SK-N-SH (cell line): ENCODE data around the gene ARHGEF17. TPM values are rescaled to one million over a fixed set of nuclear protein-coding genes. Genes with fewer than 3 reads are reported as not detected.

Source experiments
- CTCF ChIA-PET: fragments of 300-600, 350-600 bp; formaldehyde crosslinking; extraction: SDS; loops from one replicate; lab custom pipeline; 2021; lab: Yijun Ruan, JAX
- POLR2A ChIA-PET: fragments of 350-600 bp; sonication (Branson Sonifier 250); formaldehyde crosslinking; extraction: SDS; loops from one replicate; lab custom pipeline; 2020; ENCODE audit warnings: antibody characterized with exemption, inconsistent platforms; lab: Yijun Ruan, JAX
- DNase-seq: peaks from one replicate; pipeline ENCODE4 v3.0.0; 2012
- H2AFZ ChIP-seq: fragments of 200-600 bp; sonication (generic); 2 replicates; pipeline ENCODE4 v1.8.1; 2016; ENCODE audit warnings: antibody characterized with exemption, mild to moderate bottlenecking, low read depth
- H3F3A ChIP-seq: fragments of 200-600 bp; sonication (generic); replicated peaks from 2 replicates; pipeline ENCODE3; 2016; ENCODE audit warnings: antibody characterized with exemption, mild to moderate bottlenecking; ENCODE audit not compliant: insufficient read depth
- H3K27ac ChIP-seq, 2 experiments: fragments of 200-500 bp in 1 of 2; fragments of 200-600 bp in 1 of 2; sonication (Bioruptor generic) in 1 of 2; sonication (generic), shearing (Covaris generic) in 1 of 2; 2 replicates each; pipeline versions ENCODE4 v1.5.1 to v1.6.1; 2014 to 2016; ENCODE audit warnings: low read depth in 2 of 2, inconsistent platforms in 1 of 2, low read length in 1 of 2, mild to moderate bottlenecking in 1 of 2, mixed read lengths in 1 of 2
- H3K27me3 ChIP-seq: fragments of 200-600 bp; sonication (generic), shearing (Covaris generic); 2 replicates; pipeline ENCODE4 v1.6.1; 2016; ENCODE audit warnings: mixed run types; ENCODE audit not compliant: insufficient read depth
- H3K36me3 ChIP-seq, 2 experiments: fragments of 200-500 bp in 1 of 2; fragments of 200-600 bp in 1 of 2; sonication (Bioruptor generic) in 1 of 2; sonication (generic) in 1 of 2; replicated peaks in 1 of 2; 2 replicates each; pipeline versions ENCODE3 to v1.5.1; 2014 to 2016; ENCODE audit warnings: low read length in 1 of 2, mild to moderate bottlenecking in 1 of 2; ENCODE audit not compliant: insufficient read depth in 2 of 2, control insufficient read depth in 1 of 2
- H3K4me1 ChIP-seq, 2 experiments: fragments of 200-500 bp in 1 of 2; fragments of 200-600 bp in 1 of 2; sonication (Bioruptor generic) in 1 of 2; sonication (generic), shearing (Covaris generic) in 1 of 2; 2 replicates each; pipeline versions ENCODE4 v1.5.1 to v1.6.1; 2014 to 2016; ENCODE audit warnings: low read depth in 1 of 2, low read length in 1 of 2, mixed run types in 1 of 2; ENCODE audit not compliant: insufficient read depth in 2 of 2, control insufficient read depth in 1 of 2
- H3K4me2 ChIP-seq: fragments of 200-600 bp; sonication (generic), shearing (Covaris generic); 2 replicates; pipeline ENCODE4 v1.6.1; 2017; ENCODE audit warnings: mixed run types
- H3K4me3 ChIP-seq, 2 experiments: fragments of 200-500 bp in 1 of 2; fragments of 200-600 bp in 1 of 2; sonication (Bioruptor generic) in 1 of 2; sonication (generic), shearing (Covaris generic) in 1 of 2; 2 replicates each; pipeline versions ENCODE4 v1.5.1 to v1.8.1; 2014 to 2016; ENCODE audit warnings: low read depth in 2 of 2, inconsistent platforms in 1 of 2, low read length in 1 of 2, mild to moderate bottlenecking in 1 of 2, mixed read lengths in 1 of 2, moderate library complexity in 1 of 2
- H3K79me2 ChIP-seq: fragments of 200-600 bp; sonication (generic); 2 replicates; pipeline ENCODE4 v1.8.1; 2017; ENCODE audit warnings: mild to moderate bottlenecking; ENCODE audit not compliant: insufficient read depth
- H3K9ac ChIP-seq: fragments of 200-600 bp; sonication (generic); 2 replicates; pipeline ENCODE4 v1.6.1; 2017; ENCODE audit warnings: mixed run types
- H3K9me2 ChIP-seq: fragments of 200-600 bp; sonication (generic); 2 replicates; pipeline ENCODE4 v1.6.1; 2017; ENCODE audit warnings: mixed run types
- H3K9me3 ChIP-seq: fragments of 200-600 bp; sonication (generic); 2 replicates; pipeline ENCODE4 v1.6.1; 2017; ENCODE audit warnings: mixed run types, mild to moderate bottlenecking, moderate library complexity
- H4K20me1 ChIP-seq: fragments of 200-600 bp; sonication (generic); 2 replicates; pipeline ENCODE4 v1.6.1; 2017; ENCODE audit warnings: mild to moderate bottlenecking, mixed run types; ENCODE audit not compliant: insufficient read depth
- EP300 ChIP-seq, 2 experiments: IDR thresholded peaks; 2 replicates each; pipeline versions ENCODE4 v1.4.0 to v1.6.1; 2012; ENCODE audit warnings: borderline replicate concordance in 1 of 2, low read depth in 1 of 2, low read length in 1 of 2
- EZH2phosphoT487 ChIP-seq: fragments of 200-600 bp; sonication (generic); IDR thresholded peaks from 2 replicates; pipeline ENCODE4 v1.6.1; 2017; ENCODE audit warnings: low read depth, mixed run types, mild to moderate bottlenecking, antibody characterized with exemption, moderate library complexity, borderline replicate concordance
- FOSL2 ChIP-seq: IDR thresholded peaks from 2 replicates; pipeline ENCODE4 v1.4.0; 2012; ENCODE audit warnings: low read depth, mild to moderate bottlenecking, moderate library complexity, borderline replicate concordance
- GABPA ChIP-seq: IDR thresholded peaks from 2 replicates; pipeline ENCODE4 v1.4.0; 2012; ENCODE audit warnings: low read depth, mild to moderate bottlenecking
- IRF3 ChIP-seq: fragments of 150-350 bp; IDR thresholded peaks from 2 replicates; pipeline ENCODE4 v1.6.1; 2016; ENCODE audit warnings: mild to moderate bottlenecking, low read depth, low read length
- JUND ChIP-seq: IDR thresholded peaks from 2 replicates; pipeline ENCODE4 v1.4.0; 2012
- MAX ChIP-seq: IDR thresholded peaks from 2 replicates; pipeline ENCODE4 v1.4.0; 2012; ENCODE audit warnings: low read depth
- MEF2A ChIP-seq: IDR thresholded peaks from 2 replicates; pipeline ENCODE4 v1.4.0; 2012; ENCODE audit warnings: low read depth, borderline replicate concordance
- MXI1 ChIP-seq: IDR thresholded peaks from 2 replicates; pipeline ENCODE4 v1.6.1; 2012; ENCODE audit warnings: mild to moderate bottlenecking, low read depth, low read length, improper control_type of control experiment
- NFIC ChIP-seq: IDR thresholded peaks from 2 replicates; pipeline ENCODE4 v1.4.0; 2012; ENCODE audit warnings: borderline replicate concordance
- PBX3 ChIP-seq: IDR thresholded peaks from 2 replicates; pipeline ENCODE4; 2012
- POLR2AphosphoS5 ChIP-seq: IDR thresholded peaks from 2 replicates; pipeline ENCODE4 v1.6.1; 2012; ENCODE audit warnings: low read depth, low read length
- RFX5 ChIP-seq: IDR thresholded peaks from 2 replicates; pipeline ENCODE4 v1.6.1; 2012; ENCODE audit warnings: mild to moderate bottlenecking, improper control_type of control experiment, low read length
- SMC3 ChIP-seq: IDR thresholded peaks from 2 replicates; pipeline ENCODE4 v1.6.1; 2012; ENCODE audit warnings: low read depth, low read length, improper control_type of control experiment
- TCF12 ChIP-seq: IDR thresholded peaks from 2 replicates; pipeline ENCODE4 v1.4.0; 2012
- TEAD4 ChIP-seq: IDR thresholded peaks from 2 replicates; pipeline ENCODE4 v1.4.0; 2012; ENCODE audit warnings: mild to moderate bottlenecking, borderline replicate concordance; ENCODE audit not compliant: insufficient read depth
- ZBTB33 ChIP-seq: IDR thresholded peaks from 2 replicates; pipeline ENCODE4 v1.4.0; 2012; ENCODE audit warnings: low read depth, borderline replicate concordance
- WGBS: methylation state at CpG from one replicate; pipeline ENCODE4 v1.1.6; 2017; ENCODE audit warnings: low lambda C conversion rate; 5-methylcytosine and 5-hydroxymethylcytosine counted together
- polyA plus RNA-seq, 3 experiments: library from polyadenylated mRNA; depleted of rRNA; stranded (reverse); fragments of >200 nt; gene quantifications; 2 replicates each; pipeline ENCODE4 v1.2.3, GENCODE V29; 2012

The ARHGEF17 gene
- polyA plus RNA-seq, 1 of the 3 experiments (the other 2 are of a cell fraction): 45.9 TPM

- Histone ChIP-seq H3K9me3 (no peaks in the 10 kb centered on the region), H3K79me2 (peaks cover 100% of the 10 kb centered on the region), H3K4me3 (peak overlapping the region in 1 of 2 experiments; percentile 86; a peak in 1 of 4 replicates)
- TF ChIP-seq MAX (0 out of 2 replicates have a peak, but pooled peaks have one; percentile 23), TCF12 (peak; percentile 36; the same call in 1 of the 2 replicates), EZH2phosphoT487 (no peak), PBX3 (no peak)
- TF ChIP-seq, all 33 proteins: peak for 2
- no peaks in the 10 kb centered on the region for H3K9me2 ChIP-seq
- H3K9ac ChIP-seq: 0 out of 2 replicates have a peak overlapping the region, but pooled peaks have one; percentile 28
- peak overlapping the region; percentile 99 for H3K4me2 ChIP-seq
- no peak overlapping the region for H2AFZ ChIP-seq
- no peaks in the 10 kb centered on the region for H3F3A ChIP-seq
- ChIA-PET POLR2A (interaction anchor here (0.6 kb wide), 1 partner anchor 21 kb away, joined by 3 read pairs; no protein-coding TSS in a partner anchor), CTCF (interaction anchor here (1.0 to 17.6 kb wide), 7 partner anchors 5 to 79 kb away, joined by 3 to 395 read pairs (median 7); partner anchors contain the start of gene ARHGEF17)
- no peak for DNase-seq
- peaks cover 94% of the 10 kb centered on the region for H4K20me1 ChIP-seq
- peak overlapping the region; percentile 54 to 82 for H3K27ac ChIP-seq
- no peaks in the 10 kb centered on the region for H3K27me3 ChIP-seq
- H3K36me3 ChIP-seq: peaks cover 3 to 15% of the 10 kb centered on the region in 2 experiments
- WGBS: 55% methylated on average over 6 of the region's 11 CpGs
- H3K4me1 ChIP-seq: peaks cover 78 to 79% of the 10 kb centered on the region in 2 experiments; a peak in 3 of 4 replicates
Measured at GRCh38 chr11:73314117-73314961, 6.3 kb downstream of the ARHGEF17 start.

- CTCF ChIA-PET: interaction anchor here (2.2 to 17.6 kb wide), 4 partner anchors 6 to 26 kb away, joined by 7 to 395 read pairs (median 223); partner anchors contain the start of gene ARHGEF17
- DNase-seq: no peak
- Histone ChIP-seq H3K36me3 (peaks cover 7 to 12% of the 10 kb centered on the region in 2 experiments), H3K9ac (peak overlapping the region; percentile 28), H3K27me3 (no peaks in the 10 kb centered on the region), H3K9me2 (no peaks in the 10 kb centered on the region), H4K20me1 (peaks cover 86% of the 10 kb centered on the region), H3K79me2 (peaks cover 100% of the 10 kb centered on the region), H3K4me1 (peaks cover 76 to 78% of the 10 kb centered on the region in 2 experiments; a peak in 3 of 4 replicates), H2AFZ (no peak overlapping the region), H3K4me3 (no peak overlapping the region), H3K9me3 (no peaks in the 10 kb centered on the region), H3K4me2 (peak overlapping the region; percentile 99), H3K27ac (peak overlapping the region; percentile 29 to 54; a peak in 2 of 4 replicates), H3F3A (peaks cover 8% of the 10 kb centered on the region)
- WGBS: 68% methylated on average over 9 of the region's 9 CpGs
- POLR2A ChIA-PET: interaction anchor here (0.6 kb wide), 1 partner anchor 20 kb away, joined by 3 read pairs; no protein-coding TSS in a partner anchor
- TF ChIP-seq ZBTB33 (no peak), EP300 (IDR thresholded peaks at IDR 0.05; ENCODE audit: borderline replicate concordance in 1 of 2, low read depth in 1 of 2, low read length in 1 of 2) (no peak), NFIC (no peak), FOSL2 (no peak), JUND (no peak), MXI1 (no peak), TCF12 (no peak), POLR2AphosphoS5 (no peak), RFX5 (no peak), MAX (no peak), IRF3 (no peak), MEF2A (no peak), SMC3 (no peak), TEAD4 (no peak), GABPA (no peak), PBX3 (no peak)
Measured at GRCh38 chr11:73315293-73316020, 7.4 kb downstream of the ARHGEF17 start.
